Glutamatergic neuron (in vitro differentiated cells): Measurements from ENCODE around the gene ZSCAN2. TPM values are rescaled to one million over a fixed set of nuclear protein-coding genes. Genes with fewer than 3 reads are reported as not detected.

Experiments
- DNase-seq: peaks from one replicate; pipeline ENCODE4 v3.0.0; 2022
- H3K27ac Mint-ChIP-seq: one replicate; pipeline ENCODE4 v1.8.0; 2020; ENCODE audit warnings: mild to moderate bottlenecking, mixed read lengths, inconsistent platforms; ENCODE audit not compliant: unreplicated experiment
- H3K27me3 Mint-ChIP-seq: one replicate; pipeline ENCODE4 v1.8.0; 2020; ENCODE audit warnings: mild to moderate bottlenecking, moderate library complexity, mixed read lengths, inconsistent platforms; ENCODE audit not compliant: unreplicated experiment
- H3K36me3 Mint-ChIP-seq: one replicate; pipeline ENCODE4 v1.8.0; 2020; ENCODE audit warnings: mild to moderate bottlenecking, mixed read lengths, inconsistent platforms; ENCODE audit not compliant: unreplicated experiment
- H3K4me1 Mint-ChIP-seq: one replicate; pipeline ENCODE4 v1.8.0; 2020; ENCODE audit warnings: mild to moderate bottlenecking, low read depth, mixed read lengths, inconsistent platforms; ENCODE audit not compliant: unreplicated experiment
- H3K4me3 Mint-ChIP-seq: one replicate; pipeline ENCODE4 v1.8.0; 2020; ENCODE audit warnings: mild to moderate bottlenecking, mixed read lengths, inconsistent platforms; ENCODE audit not compliant: unreplicated experiment
- H3K9me3 Mint-ChIP-seq: one replicate; pipeline ENCODE4 v1.8.0; 2020; ENCODE audit warnings: mild to moderate bottlenecking, moderate library complexity, mixed read lengths, inconsistent platforms; ENCODE audit not compliant: unreplicated experiment
- total RNA-seq: library from RNA; stranded (reverse); fragmentation: NEBNext Ultra II Directional; extraction: Animal tissue kit (Norgen Biotek cat#: 25700); gene quantifications from one replicate; pipeline ENCODE4 v1.2.1, GENCODE V29; 2021; ENCODE audit not compliant: unreplicated experiment
- TF ChIP-seq, protein P1 (sequence below): fragments of 200-600 bp; sonication (generic); IDR thresholded peaks from one replicate; pipeline ENCODE4 v1.5.0; 2021; ENCODE audit not compliant: partially characterized antibody, unreplicated experiment

Gene ZSCAN2
- total RNA-seq, 1 donor from 2014 or later: 40.0 TPM

DNA sequence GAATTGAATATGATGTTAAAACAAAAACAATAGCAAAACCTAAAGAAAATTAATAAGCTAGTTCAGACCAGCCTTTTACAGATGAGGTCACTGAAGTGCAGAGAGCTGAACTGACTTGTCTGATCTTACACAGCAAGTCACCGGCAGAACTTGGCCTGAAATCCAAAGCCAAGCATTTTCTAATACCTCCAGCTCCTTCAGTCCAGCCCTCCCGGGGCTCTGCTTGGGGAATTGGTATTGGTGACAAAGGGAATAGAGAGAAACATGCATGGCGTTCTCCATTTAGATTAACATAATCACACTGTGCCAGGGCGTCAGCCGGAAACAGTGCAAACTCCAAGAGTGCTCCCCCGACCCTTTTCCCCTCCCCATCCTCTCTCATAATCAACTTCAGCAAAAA, 14.1 kb upstream of the ZSCAN2 start:
- Mint-ChIP-seq H3K36me3 (no peaks in the 10 kb centered on the region), H3K27ac (no peak overlapping the region)

DNA sequence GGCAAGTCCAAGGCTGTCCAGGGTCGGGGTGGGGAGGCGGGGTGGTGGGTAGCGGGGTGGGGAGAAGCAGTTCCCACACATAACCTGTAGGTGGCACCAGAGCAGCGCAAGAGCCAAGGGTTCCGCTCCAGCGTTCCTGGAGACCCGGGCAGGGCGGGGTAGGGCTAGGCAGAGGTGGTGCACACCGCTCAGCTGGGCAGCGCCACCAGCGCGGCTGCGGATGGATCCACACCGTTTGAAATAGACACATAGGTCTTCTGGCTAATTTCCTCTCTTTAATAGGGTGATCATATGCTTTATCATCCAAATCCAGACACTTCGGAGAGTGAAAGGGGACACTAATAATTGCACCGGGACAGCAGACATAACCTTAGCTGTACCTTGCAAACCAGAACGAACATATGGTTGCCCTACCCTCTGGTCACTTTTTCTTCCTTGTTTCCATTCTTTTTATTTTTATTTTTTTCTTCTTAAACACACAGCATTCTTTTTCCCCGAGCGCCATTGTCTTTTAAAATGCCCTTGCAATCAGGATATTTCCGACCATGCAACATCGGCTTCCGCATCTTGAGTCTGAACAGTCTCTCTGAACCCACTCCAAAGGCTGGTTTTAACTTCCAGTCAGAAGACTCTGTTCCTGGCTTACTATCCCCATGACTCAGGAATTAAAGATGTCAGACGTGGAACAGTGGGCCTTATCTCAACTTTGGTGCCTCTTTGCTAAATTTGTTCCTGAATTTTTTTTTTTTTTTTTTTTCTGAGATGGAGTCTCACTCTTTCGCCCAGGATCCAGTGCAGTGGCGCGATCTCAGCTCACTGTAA, 12.5 kb upstream of the ZSCAN2 start:
- peak; percentile 93 for DNase-seq
- no peaks in the 10 kb centered on the region for H3K9me3 Mint-ChIP-seq
- H3K27me3 Mint-ChIP-seq: peaks cover 3% of the 10 kb centered on the region
- H3K27ac Mint-ChIP-seq: no peak overlapping the region
- H3K4me3 Mint-ChIP-seq: peak overlapping the region; percentile 71
- H3K4me1 Mint-ChIP-seq: peaks cover 15% of the 10 kb centered on the region
- TF ChIP-seq, protein P1, sequence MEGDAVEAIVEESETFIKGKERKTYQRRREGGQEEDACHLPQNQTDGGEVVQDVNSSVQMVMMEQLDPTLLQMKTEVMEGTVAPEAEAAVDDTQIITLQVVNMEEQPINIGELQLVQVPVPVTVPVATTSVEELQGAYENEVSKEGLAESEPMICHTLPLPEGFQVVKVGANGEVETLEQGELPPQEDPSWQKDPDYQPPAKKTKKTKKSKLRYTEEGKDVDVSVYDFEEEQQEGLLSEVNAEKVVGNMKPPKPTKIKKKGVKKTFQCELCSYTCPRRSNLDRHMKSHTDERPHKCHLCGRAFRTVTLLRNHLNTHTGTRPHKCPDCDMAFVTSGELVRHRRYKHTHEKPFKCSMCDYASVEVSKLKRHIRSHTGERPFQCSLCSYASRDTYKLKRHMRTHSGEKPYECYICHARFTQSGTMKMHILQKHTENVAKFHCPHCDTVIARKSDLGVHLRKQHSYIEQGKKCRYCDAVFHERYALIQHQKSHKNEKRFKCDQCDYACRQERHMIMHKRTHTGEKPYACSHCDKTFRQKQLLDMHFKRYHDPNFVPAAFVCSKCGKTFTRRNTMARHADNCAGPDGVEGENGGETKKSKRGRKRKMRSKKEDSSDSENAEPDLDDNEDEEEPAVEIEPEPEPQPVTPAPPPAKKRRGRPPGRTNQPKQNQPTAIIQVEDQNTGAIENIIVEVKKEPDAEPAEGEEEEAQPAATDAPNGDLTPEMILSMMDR: peak; percentile 88
- no peaks in the 10 kb centered on the region for H3K36me3 Mint-ChIP-seq

More for the DNA sequence above, 14.1 kb upstream of the ZSCAN2 start:
- Mint-ChIP-seq H3K4me3 (peak overlapping the region; percentile 32), H3K27me3 (peaks cover 3% of the 10 kb centered on the region), H3K9me3 (no peaks in the 10 kb centered on the region), H3K4me1 (peaks cover 15% of the 10 kb centered on the region)
- peak; percentile 40 for DNase-seq
- TF ChIP-seq, protein P1: no peak

DNA sequence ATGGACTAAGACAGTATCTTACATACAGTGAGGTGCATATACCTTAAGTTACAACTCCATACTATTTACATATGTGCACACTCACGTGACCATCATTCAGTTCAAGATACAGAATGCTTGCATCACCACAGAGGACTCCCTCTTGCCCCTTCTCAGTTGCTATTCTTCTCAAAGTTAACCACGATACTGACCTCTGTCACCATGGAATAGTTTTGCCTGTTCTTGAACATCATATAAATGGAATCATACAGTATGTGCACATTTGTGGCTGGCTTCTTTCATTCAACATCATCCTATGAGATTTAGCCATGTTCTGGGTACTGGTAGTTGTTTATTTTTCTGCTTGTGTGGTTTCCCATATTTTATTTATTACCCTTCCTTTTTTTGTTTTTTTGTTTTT, 10.4 kb upstream of the ZSCAN2 start:
- H3K4me1 Mint-ChIP-seq: peaks cover 18% of the 10 kb centered on the region
- H3K27ac Mint-ChIP-seq: no peak overlapping the region
- no peak overlapping the region for H3K4me3 Mint-ChIP-seq
- DNase-seq: no peak
- TF ChIP-seq, protein P1: no peak
- no peaks in the 10 kb centered on the region for H3K9me3 Mint-ChIP-seq
- H3K27me3 Mint-ChIP-seq: peaks cover 3% of the 10 kb centered on the region
- no peaks in the 10 kb centered on the region for H3K36me3 Mint-ChIP-seq

DNA sequence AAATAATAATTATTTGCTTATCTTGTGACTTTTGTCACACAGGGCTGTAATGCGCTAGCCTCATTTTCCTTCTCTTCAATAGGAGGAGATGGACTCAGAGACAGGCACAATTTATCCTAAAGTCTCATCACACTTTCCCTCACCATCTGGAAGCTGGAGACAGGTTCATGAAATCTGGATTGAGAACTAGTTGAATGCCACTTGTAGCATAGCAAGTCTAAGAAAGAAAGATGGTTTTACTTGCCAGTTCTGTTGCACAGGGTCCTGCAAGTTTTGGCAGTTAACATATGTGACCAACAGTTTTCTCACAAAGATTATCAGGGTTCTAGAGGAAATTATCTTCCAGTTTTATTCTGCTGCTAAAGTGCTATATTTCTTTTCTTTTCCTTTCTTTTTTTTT, 9.0 kb upstream of the ZSCAN2 start:
- no peak for DNase-seq
- Mint-ChIP-seq H3K4me3 (no peak overlapping the region), H3K36me3 (no peaks in the 10 kb centered on the region), H3K27me3 (peaks cover 3% of the 10 kb centered on the region), H3K4me1 (peaks cover 12% of the 10 kb centered on the region), H3K9me3 (no peaks in the 10 kb centered on the region), H3K27ac (no peak overlapping the region)
- TF ChIP-seq, protein P1: no peak

DNA sequence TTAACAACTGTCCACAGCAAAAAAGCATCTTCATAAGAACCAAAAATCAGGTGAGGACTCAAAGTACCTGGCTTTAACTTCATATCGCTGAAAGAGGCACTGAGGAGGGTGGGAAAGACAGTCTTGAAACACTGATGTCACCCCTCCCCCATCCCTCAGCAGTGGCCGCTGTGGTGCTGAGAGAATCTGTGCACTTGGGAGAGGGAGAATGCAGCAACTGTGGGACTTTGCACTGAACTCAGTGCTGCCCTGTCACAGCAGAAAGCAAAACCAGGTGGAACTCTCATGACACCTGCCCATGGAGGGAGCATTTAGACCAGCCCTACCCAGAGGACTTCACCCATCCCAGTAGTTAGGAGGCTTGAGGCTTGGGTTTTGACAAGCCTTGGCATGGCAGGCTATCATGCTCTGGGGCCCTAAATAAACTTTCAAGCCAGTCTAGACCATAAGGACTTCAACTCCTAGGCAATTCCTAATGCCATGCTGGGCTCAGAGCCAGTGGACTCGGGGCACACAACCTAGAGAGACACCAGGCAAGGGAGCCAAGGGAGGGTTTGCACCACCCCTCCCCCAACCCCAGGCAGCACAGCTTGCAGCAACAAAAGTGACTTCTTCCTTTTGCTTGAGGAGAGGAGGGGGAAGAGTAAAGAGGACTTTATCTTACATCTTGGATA, 6.1 kb upstream of the ZSCAN2 start:
- H3K27me3 Mint-ChIP-seq: peaks cover 3% of the 10 kb centered on the region
- no peak for DNase-seq
- no peaks in the 10 kb centered on the region for H3K36me3 Mint-ChIP-seq
- peaks cover 4% of the 10 kb centered on the region for H3K4me1 Mint-ChIP-seq
- H3K4me3 Mint-ChIP-seq: no peak overlapping the region
- H3K27ac Mint-ChIP-seq: no peak overlapping the region
- no peaks in the 10 kb centered on the region for H3K9me3 Mint-ChIP-seq
- TF ChIP-seq, protein P1: no peak
